ENCODE data around the gene JAZF1.

DNA sequence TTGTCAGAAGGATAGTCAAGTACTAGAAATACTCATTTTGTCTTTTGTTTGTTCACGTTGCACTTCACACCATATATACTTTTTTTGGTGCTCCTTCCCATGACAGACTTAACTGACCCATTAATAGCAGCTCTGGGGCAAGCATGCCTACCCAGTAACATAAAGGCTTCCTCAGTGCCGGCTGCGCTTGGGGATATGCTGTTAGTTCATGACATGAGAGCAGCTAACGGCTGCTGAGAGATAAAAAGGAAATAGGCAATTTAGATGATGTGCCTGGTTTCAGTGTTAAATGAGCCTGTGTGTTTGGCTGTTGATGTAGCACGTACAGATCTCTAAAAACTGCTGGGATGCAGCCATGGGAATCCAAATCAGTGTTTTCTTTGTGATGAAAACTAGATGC, 354.2 kb downstream of the JAZF1 start:
- no peak for TF ChIP-seq CTCF (IDR thresholded peaks at IDR 0.05)
- TF ChIP-seq EZH2 (IDR thresholded peaks at IDR 0.05; ENCODE audit: borderline replicate concordance, insufficient read depth, low read depth, low read length, poor library complexity, severe bottlenecking): no peak

Measured in B cell (primary cell).